Measurements from ENCODE around the gene RBBP8.
A peak's percentile ranks its signal among the peaks of the same experiment; 100 is the strongest.
"Not testable (repeated sequence)": the region's sequence is repeated elsewhere in the genome, so short reads cannot be mapped to it uniquely, and the experiment has no call there.

The RBBP8 gene

GRCh38 chr18:22946217-22946616 lies 13.1 kb downstream of the RBBP8 start:
- no peak for DNase-seq (ENCODE audit: low read depth)

- DNase-seq (ENCODE audit: low read depth), result no peak
Measured at GRCh38 chr18:22946846-22947245, 13.7 kb downstream of the RBBP8 start.

DNA sequence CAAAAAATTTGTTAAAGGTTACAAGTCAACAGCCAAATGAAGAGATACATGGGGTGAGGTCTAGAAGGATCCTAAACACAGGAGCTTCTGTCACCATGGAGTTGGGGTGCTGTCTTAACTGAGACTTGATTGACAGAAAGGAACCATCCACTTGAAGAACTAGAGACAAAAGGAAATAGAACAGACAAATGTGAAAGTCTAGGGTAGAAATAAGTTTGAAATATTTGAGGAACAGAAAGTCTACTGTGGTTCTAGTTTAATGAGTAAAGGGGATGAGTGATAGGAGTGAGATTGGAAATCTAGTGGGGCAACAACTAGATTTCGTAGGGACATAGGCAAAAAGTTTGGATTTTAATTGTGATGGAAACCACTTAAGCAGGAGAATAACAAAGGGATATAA lies 18.7 kb downstream of the RBBP8 start:
- no peak for DNase-seq (ENCODE audit: low read depth)

DNA sequence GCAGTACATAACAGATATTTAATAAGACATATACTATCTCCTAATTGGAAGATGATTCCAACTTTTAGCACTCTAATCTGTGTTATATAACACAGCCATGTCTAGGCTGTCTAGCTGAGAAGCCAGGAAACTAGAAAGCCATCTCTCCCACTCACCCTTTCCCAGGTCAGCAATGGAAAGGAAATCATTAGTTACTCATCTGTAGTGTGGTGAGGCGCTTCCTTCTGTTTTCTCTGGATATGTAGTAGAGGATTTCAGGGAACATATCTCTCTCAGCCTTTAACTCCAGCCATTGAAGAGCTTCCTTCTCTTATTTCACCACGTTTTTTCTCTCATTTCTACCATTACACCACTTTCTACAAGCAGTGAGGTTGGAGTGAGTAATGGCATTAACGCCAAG lies 19.4 kb downstream of the RBBP8 start:
- no peak for DNase-seq (ENCODE audit: low read depth)

- DNase-seq (ENCODE audit: low read depth), result not testable (repeated sequence)
Measured at GRCh38 chr18:22953982-22954381, 20.9 kb downstream of the RBBP8 start.

DNA sequence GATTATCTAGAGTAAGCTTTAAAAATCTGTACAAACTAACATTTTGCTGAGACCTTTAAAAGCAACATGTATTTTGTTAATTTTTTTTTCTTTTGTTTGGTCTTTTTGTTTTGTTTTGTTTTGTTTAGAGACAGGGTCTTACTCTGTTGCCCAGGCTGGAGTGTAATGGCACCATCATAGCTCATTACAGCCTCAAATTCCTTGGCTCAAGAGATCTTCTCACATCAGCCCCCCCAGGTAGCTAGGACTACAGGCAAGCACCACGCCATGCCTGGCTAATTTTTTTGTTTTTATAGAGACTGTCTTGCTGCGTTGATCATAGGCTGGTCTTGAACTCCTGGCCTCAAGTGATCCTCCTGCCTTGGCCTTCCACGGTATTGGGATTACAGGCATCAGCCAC lies 23.1 kb downstream of the RBBP8 start:
- DNase-seq (ENCODE audit: low read depth), result no peak

- no peak for DNase-seq (ENCODE audit: low read depth)
Measured at GRCh38 chr18:22961156-22961555, 28.0 kb downstream of the RBBP8 start.

GRCh38 chr18:22962004-22962403 lies 28.9 kb downstream of the RBBP8 start:
- no peak for DNase-seq (ENCODE audit: low read depth)

DNA sequence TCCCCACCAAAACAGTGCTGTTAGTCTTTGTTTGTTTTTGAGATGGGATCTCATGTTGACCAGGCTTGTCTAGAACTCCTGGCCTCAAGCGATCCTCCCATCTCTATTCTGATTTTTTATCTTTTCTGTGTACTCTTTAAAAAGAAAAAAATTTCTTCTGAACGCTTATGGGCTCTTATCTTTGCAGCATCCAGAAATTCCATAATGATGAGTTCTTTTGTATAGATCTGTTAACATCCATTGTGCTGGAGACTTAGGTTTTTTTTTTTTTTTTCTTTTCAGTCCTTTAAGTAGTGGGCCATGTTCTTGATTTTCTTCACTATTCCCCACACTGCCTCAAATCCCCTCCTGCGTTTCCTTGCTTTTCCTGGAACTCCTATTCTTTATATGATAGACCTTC lies 31.0 kb downstream of the RBBP8 start:
- DNase-seq (ENCODE audit: low read depth), result no peak

GRCh38 chr18:22964722-22965121 lies 31.6 kb downstream of the RBBP8 start:
- DNase-seq (ENCODE audit: low read depth), result no peak

DNA sequence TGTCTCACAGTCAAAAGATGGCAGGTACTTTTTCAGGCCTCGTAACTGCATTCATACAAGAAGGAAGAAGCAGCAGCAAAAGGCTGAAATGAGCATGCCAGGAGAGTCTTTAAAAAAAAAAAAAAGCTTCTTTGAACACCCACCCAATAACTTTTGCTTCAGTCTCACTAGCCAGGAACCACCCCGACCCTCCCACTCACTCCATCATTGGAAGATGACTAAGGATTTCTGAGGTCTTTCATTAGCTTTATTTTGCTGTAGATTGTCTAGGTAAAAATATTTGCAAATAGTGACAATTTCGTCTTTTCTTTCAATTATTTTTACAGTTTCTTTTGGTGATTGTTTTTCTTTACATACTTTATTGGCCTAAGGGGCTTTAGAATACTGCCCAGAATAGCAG lies 37.9 kb downstream of the RBBP8 start:
- DNase-seq (ENCODE audit: low read depth), result no peak

GRCh38 chr18:22974001-22974400 lies 40.9 kb downstream of the RBBP8 start:
- DNase-seq (ENCODE audit: low read depth), result no peak

DNA sequence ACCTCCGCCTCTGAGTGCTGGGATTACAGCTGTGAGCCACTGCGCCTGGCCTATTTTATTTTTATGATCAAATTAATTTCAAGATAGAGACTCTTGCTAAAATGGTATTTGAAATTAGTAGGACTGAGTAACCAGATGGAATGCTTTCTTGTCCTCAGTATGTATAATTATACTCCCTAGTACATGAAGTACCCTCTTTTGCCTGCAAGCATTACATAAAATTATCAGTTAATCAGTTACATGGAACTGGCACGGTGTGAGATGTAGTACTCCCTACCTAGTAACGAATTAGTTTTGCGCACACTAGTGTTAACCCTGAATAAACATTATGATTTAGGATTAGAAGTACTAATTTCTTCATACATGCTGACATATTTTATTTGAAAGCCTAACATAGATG lies 41.6 kb downstream of the RBBP8 start:
- DNase-seq (ENCODE audit: low read depth), result no peak

- DNase-seq (ENCODE audit: low read depth), result no peak
Measured at GRCh38 chr18:22975508-22975907, 42.4 kb downstream of the RBBP8 start.

- DNase-seq (ENCODE audit: low read depth), result peak; percentile 47
Measured at GRCh38 chr18:22977847-22978701, 44.9 kb downstream of the RBBP8 start.

DNA sequence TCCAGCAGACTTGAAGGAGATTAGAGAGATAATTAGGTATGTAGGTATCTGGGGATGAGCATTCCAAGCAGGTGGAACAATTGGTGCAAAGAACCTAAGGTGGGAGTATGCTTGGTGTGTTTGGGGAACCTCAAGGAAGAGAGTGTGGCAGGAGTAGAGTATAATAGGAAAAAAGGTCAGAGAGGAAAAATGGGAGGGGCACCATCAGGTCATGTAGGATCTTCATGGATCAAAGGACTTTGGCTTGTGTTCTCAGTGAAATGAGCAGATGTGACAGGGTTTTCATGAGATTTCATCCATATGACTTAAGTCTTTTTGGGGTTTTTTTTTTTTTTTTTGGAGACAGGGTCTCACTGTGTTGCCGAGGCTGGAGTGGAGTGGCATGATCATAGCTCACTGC lies 47.3 kb downstream of the RBBP8 start:
- DNase-seq (ENCODE audit: low read depth), result no peak

- DNase-seq (ENCODE audit: low read depth), result no peak
Measured at GRCh38 chr18:22981274-22982133, 48.4 kb downstream of the RBBP8 start.

DNA sequence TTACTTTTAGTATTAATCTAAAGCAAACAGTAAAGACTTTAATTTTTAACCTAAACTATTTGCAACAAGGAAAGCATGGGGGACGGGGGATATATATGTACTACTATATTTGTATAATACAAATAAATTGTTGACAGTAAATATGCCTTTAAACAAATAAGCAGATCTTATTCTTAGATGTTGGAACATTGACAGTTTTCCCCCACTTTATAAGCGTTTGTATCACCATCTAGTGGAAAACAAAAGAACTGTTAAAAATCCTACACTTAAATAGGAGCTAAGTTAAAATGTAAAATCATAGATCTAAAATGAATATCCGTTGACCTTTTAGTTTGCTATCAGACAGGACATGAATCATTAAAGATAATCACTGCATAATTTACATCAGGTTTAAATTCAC lies 50.0 kb downstream of the RBBP8 start:
- peak; percentile 47 for DNase-seq (ENCODE audit: low read depth)

GRCh38 chr18:22985250-22985649 lies 52.1 kb downstream of the RBBP8 start:
- DNase-seq (ENCODE audit: low read depth), result no peak

- no peak for DNase-seq (ENCODE audit: low read depth)
Measured at GRCh38 chr18:22987547-22988189, 54.5 kb downstream of the RBBP8 start.

DNA sequence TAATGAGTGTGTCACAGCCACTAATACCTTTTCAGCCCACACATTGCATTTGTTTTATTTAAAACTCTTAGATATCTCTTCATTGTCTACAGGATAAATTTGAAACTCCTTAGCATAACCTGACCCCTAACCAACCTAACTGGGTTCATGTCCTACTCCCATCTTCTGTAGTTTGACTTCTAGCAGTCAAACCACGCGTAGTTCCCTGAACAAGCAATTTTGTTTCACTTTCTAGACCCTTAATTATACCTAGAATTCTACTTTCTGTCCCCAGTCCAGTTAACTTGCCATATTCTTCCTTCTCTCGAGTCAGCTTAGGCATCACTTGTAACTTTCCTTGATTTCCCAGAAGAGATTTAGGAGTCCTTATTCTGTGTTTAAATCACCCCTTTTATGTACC lies 55.1 kb downstream of the RBBP8 start:
- DNase-seq (ENCODE audit: low read depth), result no peak

- no peak for DNase-seq (ENCODE audit: low read depth)
Measured at GRCh38 chr18:22998344-22998743, 65.2 kb downstream of the RBBP8 start.

- DNase-seq (ENCODE audit: low read depth), result no peak
Measured at GRCh38 chr18:22999212-22999611, 66.1 kb downstream of the RBBP8 start.
